Breast epithelium (tissue), 4 donors: ENCODE measurements around the gene GIMAP1. TPM values are rescaled to one million over a fixed set of nuclear protein-coding genes. Genes with fewer than 3 reads are reported as not detected.
A peak's percentile ranks its signal among the peaks of the same experiment; 100 is the strongest.

Experiments used
- DNase-seq, 2 donors: peaks; one replicate each; pipeline ENCODE4 v3.0.0-alpha.2; 2019; ENCODE audit warnings: low spot score in 2 of 2
- H3K27ac ChIP-seq, 2 donors: fragments of 200-600 bp; sonication (generic) in 1 of 2; one replicate each; pipeline ENCODE4 v1.5.1; 2016 to 2019; ENCODE audit warnings: mild to moderate bottlenecking in 1 of 2
- H3K27me3 ChIP-seq, 2 donors: fragments of 200-600 bp; sonication (generic) in 1 of 2; one replicate each; pipeline versions ENCODE4 v1.5.1 to v1.6.0; 2017 to 2019; ENCODE audit warnings: control low read depth in 1 of 2, mild to moderate bottlenecking in 1 of 2
- H3K36me3 ChIP-seq: fragments of 200-600 bp; one replicate; pipeline ENCODE4 v1.5.1; 2019
- H3K4me1 ChIP-seq, 2 donors: fragments of 200-600 bp; sonication (generic); one replicate each; pipeline ENCODE4 v1.5.1; 2016 to 2019; ENCODE audit warnings: control low read depth in 1 of 2
- H3K4me3 ChIP-seq, 3 donors: fragments of 200-600 bp; sonication (generic); 1 replicate in 2 of 3; 2 replicates in 1 of 3; pipeline ENCODE4 v1.5.1; 2016 to 2019; ENCODE audit warnings: mild to moderate bottlenecking in 3 of 3, moderate library complexity in 2 of 3
- H3K9me3 ChIP-seq, 2 donors: fragments of 200-600 bp; sonication (generic) in 1 of 2; one replicate each; pipeline ENCODE4 v1.5.1; 2016 to 2019; ENCODE audit warnings: control low read depth in 1 of 2
- CTCF ChIP-seq, 3 donors: fragments of 450-650 bp; IDR thresholded peaks; one replicate each; pipeline ENCODE4 v1.5.1; 2016 to 2017; ENCODE audit warnings: antibody characterized with exemption in 3 of 3, mild to moderate bottlenecking in 3 of 3, moderate library complexity in 3 of 3
- POLR2A ChIP-seq: fragments of 450-650 bp; IDR thresholded peaks from one replicate; pipeline ENCODE4 v1.6.1; 2016; ENCODE audit warnings: antibody characterized with exemption, mild to moderate bottlenecking, moderate library complexity
- POLR2AphosphoS5 ChIP-seq, 3 donors: sonication (generic); formaldehyde crosslinking; IDR thresholded peaks; one replicate each; pipeline ENCODE4 v1.6.1; 2017; ENCODE audit warnings: antibody characterized with exemption in 3 of 3
- intact Hi-C: fragments of 100-400 bp; cut with DNase I; formaldehyde crosslinking; loops from one replicate; pipeline ENCODE4 v1.15.1; 2023; ENCODE audit warnings: low total_unique reads
- total RNA-seq, 3 donors: library from RNA; depleted of rRNA; stranded (reverse); fragments of >200 nt; gene quantifications; one replicate each; pipeline ENCODE4 v1.1.0, GENCODE V29; 2016

Gene GIMAP1
- total RNA-seq, 3 donors from 2014 or later: 3.5 to 9.0 (median 6.6) TPM

GRCh38 chr7:150753239-150753638 lies 36.8 kb downstream of the GIMAP1 start:
- H3K27me3 ChIP-seq: no peaks in the 10 kb centered on the region
- H3K9me3 ChIP-seq: no peaks in the 10 kb centered on the region
- intact Hi-C loops: no loop called here
- no peak for TF ChIP-seq CTCF (IDR thresholded peaks at IDR 0.05)
- TF ChIP-seq POLR2AphosphoS5 (IDR thresholded peaks at IDR 0.05): no peak
- TF ChIP-seq POLR2A: no peak
- no peaks in the 10 kb centered on the region for H3K36me3 ChIP-seq
- no peak overlapping the region for H3K27ac ChIP-seq
- H3K4me1 ChIP-seq: no peaks in the 10 kb centered on the region
- no peak overlapping the region for H3K4me3 ChIP-seq
- DNase-seq: no peak

GRCh38 chr7:150753826-150754603 lies 37.6 kb downstream of the GIMAP1 start:
- no peaks in the 10 kb centered on the region for H3K4me1 ChIP-seq
- intact Hi-C loops: loop anchor here (1.0 kb wide), 1 partner anchor 9 kb away; no protein-coding TSS in a partner anchor
- TF ChIP-seq POLR2AphosphoS5 (IDR thresholded peaks at IDR 0.05) (no peak), POLR2A (no peak), CTCF (IDR thresholded peaks at IDR 0.05) (no peak)
- no peaks in the 10 kb centered on the region for H3K9me3 ChIP-seq
- DNase-seq: no peak
- H3K27ac ChIP-seq: no peak overlapping the region
- H3K36me3 ChIP-seq: no peaks in the 10 kb centered on the region
- no peak overlapping the region for H3K4me3 ChIP-seq
- H3K27me3 ChIP-seq: no peaks in the 10 kb centered on the region

DNA sequence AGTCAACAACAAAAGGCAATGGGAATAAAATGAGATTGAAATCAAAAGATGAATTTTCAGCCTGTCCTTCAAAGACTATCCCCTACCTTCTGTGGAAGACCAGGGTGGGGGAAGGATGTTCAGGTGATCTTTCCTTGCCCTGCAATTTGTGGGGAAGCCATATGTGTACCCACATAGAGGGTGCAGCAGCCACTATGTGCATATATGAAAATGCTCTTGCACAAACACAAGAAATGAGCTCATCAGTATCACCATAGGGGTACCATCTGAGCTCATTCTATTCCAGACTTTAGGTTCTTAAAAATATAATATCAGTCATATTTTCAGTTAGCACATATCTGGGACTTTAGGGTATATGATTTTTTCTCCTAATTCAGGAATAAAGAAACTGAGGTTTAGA lies 38.5 kb downstream of the GIMAP1 start:
- no peaks in the 10 kb centered on the region for H3K36me3 ChIP-seq
- H3K9me3 ChIP-seq: no peaks in the 10 kb centered on the region
- no peak for DNase-seq
- no peaks in the 10 kb centered on the region for H3K27me3 ChIP-seq
- H3K27ac ChIP-seq: no peak overlapping the region
- no peaks in the 10 kb centered on the region for H3K4me1 ChIP-seq
- TF ChIP-seq POLR2A: no peak
- TF ChIP-seq POLR2AphosphoS5 (IDR thresholded peaks at IDR 0.05): no peak
- no peak for TF ChIP-seq CTCF (IDR thresholded peaks at IDR 0.05)
- intact Hi-C loops: loop anchor here (1.0 kb wide), 1 partner anchor 10 kb away; no protein-coding TSS in a partner anchor
- no peak overlapping the region for H3K4me3 ChIP-seq

DNA sequence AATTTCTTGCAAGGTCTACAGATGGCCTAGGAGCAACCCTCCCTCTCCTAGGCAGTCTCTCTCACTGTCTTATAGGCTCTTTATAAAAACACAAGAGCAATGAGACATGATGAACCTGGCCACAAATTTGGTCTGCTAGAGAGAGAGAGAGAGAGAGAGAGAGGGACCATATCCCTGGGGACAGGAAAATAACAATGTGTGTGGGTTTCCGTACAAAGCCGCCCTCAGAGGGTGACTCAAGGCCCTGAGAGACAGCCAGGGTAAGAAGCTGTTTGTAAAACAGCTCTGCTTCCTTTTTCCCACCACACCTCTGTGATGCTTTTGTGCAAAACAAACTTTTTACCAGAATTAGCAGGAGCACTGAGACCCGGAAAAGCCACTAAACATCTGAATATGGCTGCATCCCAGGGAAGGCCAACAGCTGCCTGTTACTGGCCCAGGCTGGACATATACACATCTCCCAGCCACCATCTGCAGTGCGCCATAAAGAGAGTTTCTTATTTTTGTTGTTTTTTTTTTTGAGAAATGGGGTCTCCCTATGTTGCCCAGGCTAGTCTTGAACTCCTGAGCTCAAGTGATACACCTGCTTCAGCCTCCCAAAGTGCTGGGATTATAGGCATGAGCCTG lies 39.2 kb downstream of the GIMAP1 start:
- Histone ChIP-seq H3K9me3 (no peaks in the 10 kb centered on the region), H3K27me3 (no peaks in the 10 kb centered on the region), H3K36me3 (no peaks in the 10 kb centered on the region), H3K4me3 (no peak overlapping the region), H3K4me1 (no peaks in the 10 kb centered on the region), H3K27ac (peak overlapping the region in 1 of 2 donors; percentile 58)
- intact Hi-C loops: no loop called here
- no peak for DNase-seq
- TF ChIP-seq POLR2A (no peak), POLR2AphosphoS5 (IDR thresholded peaks at IDR 0.05) (no peak), CTCF (IDR thresholded peaks at IDR 0.05) (no peak)

GRCh38 chr7:150756166-150756565 lies 39.8 kb downstream of the GIMAP1 start:
- DNase-seq: no peak
- Histone ChIP-seq H3K27ac (peak overlapping the region in 1 of 2 donors; percentile 58), H3K27me3 (no peaks in the 10 kb centered on the region)

More at GRCh38 chr7:150756166-150756565, 39.8 kb downstream of the GIMAP1 start:
- Histone ChIP-seq H3K4me1 (no peaks in the 10 kb centered on the region), H3K9me3 (no peaks in the 10 kb centered on the region), H3K36me3 (no peaks in the 10 kb centered on the region), H3K4me3 (no peak overlapping the region)
- TF ChIP-seq POLR2AphosphoS5 (IDR thresholded peaks at IDR 0.05) (no peak), CTCF (IDR thresholded peaks at IDR 0.05) (no peak), POLR2A (no peak)
- intact Hi-C loops: no loop called here
